Neural crest cell (in vitro differentiated cells): ENCODE data around the gene HELZ2. TPM values are rescaled to one million over a fixed set of nuclear protein-coding genes. Genes with fewer than 3 reads are reported as not detected.

Experiments
- DNase-seq: peaks from one replicate; pipeline ENCODE4 v3.0.0; 2021; ENCODE audit warnings: low read depth, mixed read lengths, low spot score
- H3K27ac Mint-ChIP-seq: one replicate; pipeline ENCODE4 v1.8.0; 2021; ENCODE audit warnings: mild to moderate bottlenecking, mixed read lengths; ENCODE audit not compliant: unreplicated experiment
- H3K27me3 Mint-ChIP-seq: 2 replicates; pipeline ENCODE4 v1.8.0; 2021; ENCODE audit warnings: low read depth, mild to moderate bottlenecking, mixed read lengths
- H3K36me3 Mint-ChIP-seq: 2 replicates; pipeline ENCODE4 v1.8.0; 2021; ENCODE audit warnings: low read depth, mild to moderate bottlenecking, mixed read lengths
- H3K4me1 Mint-ChIP-seq: 2 replicates; pipeline ENCODE4 v1.8.0; 2021; ENCODE audit warnings: mixed read lengths
- H3K4me3 Mint-ChIP-seq: one replicate; pipeline ENCODE4 v1.8.0; 2021; ENCODE audit warnings: mild to moderate bottlenecking, mixed read lengths
- H3K9me3 Mint-ChIP-seq: 2 replicates; pipeline ENCODE4 v1.8.0; 2021; ENCODE audit warnings: mixed read lengths
- total RNA-seq: library from RNA; stranded (reverse); gene quantifications from 2 replicates; pipeline ENCODE4 v1.2.1, GENCODE V29; 2021
- TF ChIP-seq, protein P1 (sequence below): fragments of 200-600 bp; sonication (generic); conservative IDR thresholded peaks from 2 replicates; pipeline ENCODE4 v1.5.0; 2021; ENCODE audit warnings: antibody characterized with exemption, mild to moderate bottlenecking

The HELZ2 gene
- total RNA-seq, 1 donor from 2014 or later = 22.3 TPM

DNA sequence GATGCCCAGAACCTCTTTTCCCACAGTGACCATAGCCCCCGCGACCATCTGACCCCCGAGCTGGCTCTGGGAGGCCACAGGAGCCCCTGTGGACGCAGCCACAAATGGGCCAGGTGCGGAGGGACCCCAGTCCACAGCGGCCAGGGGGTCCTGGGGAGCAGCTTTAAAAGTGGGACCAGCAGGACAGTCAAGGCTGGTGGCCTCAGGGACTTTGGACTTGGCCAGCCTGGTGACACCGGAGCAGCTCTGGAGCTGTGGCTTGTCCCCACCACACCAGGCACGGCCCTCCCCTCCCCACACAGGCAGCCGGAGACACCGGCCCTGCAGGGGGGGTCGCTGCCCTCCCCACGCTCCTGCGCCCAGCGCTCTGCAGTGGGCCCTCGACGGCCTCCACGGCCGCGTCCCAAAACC is 16.6 kb downstream of the HELZ2 start:
- no peak for DNase-seq
- no peak overlapping the region for H3K27ac Mint-ChIP-seq
- H3K27me3 Mint-ChIP-seq = no peaks in the 10 kb centered on the region
- H3K9me3 Mint-ChIP-seq = no peaks in the 10 kb centered on the region
- peaks cover 5% of the 10 kb centered on the region for H3K4me1 Mint-ChIP-seq
- peak overlapping the region; percentile 66 for H3K4me3 Mint-ChIP-seq
- TF ChIP-seq, protein P1, sequence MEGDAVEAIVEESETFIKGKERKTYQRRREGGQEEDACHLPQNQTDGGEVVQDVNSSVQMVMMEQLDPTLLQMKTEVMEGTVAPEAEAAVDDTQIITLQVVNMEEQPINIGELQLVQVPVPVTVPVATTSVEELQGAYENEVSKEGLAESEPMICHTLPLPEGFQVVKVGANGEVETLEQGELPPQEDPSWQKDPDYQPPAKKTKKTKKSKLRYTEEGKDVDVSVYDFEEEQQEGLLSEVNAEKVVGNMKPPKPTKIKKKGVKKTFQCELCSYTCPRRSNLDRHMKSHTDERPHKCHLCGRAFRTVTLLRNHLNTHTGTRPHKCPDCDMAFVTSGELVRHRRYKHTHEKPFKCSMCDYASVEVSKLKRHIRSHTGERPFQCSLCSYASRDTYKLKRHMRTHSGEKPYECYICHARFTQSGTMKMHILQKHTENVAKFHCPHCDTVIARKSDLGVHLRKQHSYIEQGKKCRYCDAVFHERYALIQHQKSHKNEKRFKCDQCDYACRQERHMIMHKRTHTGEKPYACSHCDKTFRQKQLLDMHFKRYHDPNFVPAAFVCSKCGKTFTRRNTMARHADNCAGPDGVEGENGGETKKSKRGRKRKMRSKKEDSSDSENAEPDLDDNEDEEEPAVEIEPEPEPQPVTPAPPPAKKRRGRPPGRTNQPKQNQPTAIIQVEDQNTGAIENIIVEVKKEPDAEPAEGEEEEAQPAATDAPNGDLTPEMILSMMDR = no peak
- peaks cover 3% of the 10 kb centered on the region for H3K36me3 Mint-ChIP-seq

DNA sequence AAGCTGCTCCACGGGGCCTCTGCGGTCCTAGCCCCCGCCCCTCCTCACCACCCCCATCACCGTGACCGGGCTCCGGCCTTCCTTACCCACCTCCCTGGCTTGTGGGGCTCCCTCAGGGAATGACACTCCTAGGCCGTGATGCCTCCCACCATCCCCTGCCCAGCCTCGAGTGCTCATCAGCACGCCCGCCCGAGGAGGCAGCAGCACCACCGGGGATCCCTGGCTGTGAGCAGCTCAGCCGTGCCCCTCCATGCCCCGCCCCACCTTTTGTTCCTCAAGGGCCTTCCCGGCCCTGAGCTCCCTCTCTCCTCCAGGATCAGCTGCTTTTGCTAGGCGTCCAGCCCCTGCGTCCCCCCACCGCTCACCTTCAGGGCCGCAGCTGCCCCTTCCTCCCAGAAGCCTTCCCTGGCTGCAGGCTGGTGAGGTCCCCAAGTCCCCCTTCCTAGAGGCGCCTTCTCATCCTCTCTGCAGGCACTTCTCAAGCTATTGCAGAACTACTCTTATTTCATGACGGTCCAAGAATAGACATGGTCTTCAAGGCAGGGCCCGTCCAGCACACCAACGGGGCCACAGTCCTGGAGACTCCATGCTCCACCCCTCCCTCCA is 17.1 kb downstream of the HELZ2 start:
- Mint-ChIP-seq H3K27ac (no peak overlapping the region), H3K9me3 (no peaks in the 10 kb centered on the region), H3K36me3 (peaks cover 3% of the 10 kb centered on the region), H3K4me3 (peak overlapping the region; percentile 66), H3K27me3 (no peaks in the 10 kb centered on the region), H3K4me1 (peaks cover 5% of the 10 kb centered on the region)
- no peak for DNase-seq
- TF ChIP-seq, protein P1 = no peak

DNA sequence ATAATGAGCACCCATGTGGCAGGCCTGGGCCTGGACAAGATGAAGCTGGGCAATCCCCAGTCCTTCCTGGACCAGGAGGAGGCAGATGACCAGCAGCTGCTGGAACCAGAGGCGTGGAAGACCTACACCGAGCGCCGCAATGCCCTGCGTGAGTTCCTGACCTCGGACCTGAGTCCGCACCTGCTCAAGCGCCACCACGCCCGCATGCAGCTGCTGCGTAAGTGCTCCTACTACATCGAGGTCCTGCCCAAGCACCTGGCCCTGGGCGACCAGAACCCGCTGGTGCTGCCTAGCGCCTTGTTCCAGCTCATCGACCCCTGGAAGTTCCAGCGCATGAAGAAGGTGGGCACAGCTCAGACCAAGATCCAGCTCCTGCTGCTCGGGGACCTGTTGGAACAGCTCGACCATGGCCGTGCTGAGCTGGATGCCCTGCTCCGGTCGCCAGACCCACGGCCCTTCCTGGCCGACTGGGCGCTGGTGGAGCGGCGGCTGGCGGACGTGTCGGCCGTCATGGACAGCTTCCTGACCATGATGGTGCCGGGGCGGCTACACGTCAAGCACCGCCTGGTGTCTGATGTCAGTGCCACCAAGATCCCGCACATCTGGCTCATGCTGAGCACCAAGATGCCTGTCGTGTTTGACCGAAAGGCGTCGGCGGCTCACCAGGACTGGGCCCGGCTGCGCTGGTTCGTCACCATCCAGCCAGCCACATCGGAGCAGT is 18.2 kb downstream of the HELZ2 start:
- Mint-ChIP-seq H3K9me3 (no peaks in the 10 kb centered on the region), H3K4me1 (peaks cover 10% of the 10 kb centered on the region), H3K27me3 (peaks cover 4% of the 10 kb centered on the region), H3K27ac (no peak overlapping the region), H3K4me3 (no peak overlapping the region), H3K36me3 (peaks cover 3% of the 10 kb centered on the region)
- DNase-seq = no peak
- TF ChIP-seq, protein P1 = no peak

DNA sequence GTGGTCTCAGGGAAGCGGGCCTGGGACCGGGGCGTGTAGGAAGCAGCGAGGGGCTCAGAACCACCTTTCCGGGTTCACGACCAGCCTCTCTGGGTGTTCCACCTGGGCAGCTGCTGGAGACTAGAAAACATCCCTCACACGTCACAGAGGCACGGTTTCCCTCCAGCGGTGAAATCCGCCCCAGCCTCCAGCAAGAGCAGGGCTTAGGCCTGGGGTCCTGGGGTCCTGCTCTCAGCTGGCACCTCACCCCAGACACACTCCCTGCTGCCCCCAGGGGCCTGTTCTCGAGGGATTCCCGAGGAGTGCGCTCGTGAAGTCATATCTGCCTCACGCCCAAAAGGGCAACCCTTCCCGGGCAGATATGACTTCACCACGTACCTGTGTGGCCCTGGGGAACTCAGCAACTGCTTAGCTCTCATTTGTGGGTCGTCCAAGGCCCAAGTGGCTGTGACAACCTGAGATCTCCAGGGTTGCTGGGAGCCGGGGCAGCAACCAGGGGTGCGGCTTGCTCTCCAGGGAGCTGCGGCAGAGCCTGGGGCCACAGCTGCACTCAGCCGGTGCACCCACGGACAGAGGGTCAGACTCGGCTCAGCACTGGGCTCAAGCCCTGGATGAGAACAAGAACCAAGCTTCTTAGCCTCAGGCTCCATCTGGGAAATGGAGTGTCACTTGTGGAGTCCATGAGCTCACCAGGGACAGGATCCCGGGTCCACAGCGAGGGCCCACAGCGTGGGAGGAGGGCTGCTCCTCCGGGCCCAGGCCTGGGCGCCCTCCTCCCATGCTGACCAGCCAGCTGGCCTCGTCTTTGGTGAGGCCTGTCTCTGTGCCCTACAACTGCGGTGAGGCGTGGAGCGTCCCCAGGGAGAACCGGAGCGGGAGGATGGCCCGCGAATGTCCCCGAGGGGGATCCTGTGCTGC is 19.4 kb downstream of the HELZ2 start:
- no peaks in the 10 kb centered on the region for H3K9me3 Mint-ChIP-seq
- H3K4me1 Mint-ChIP-seq = peaks cover 10% of the 10 kb centered on the region
- DNase-seq = no peak
- peaks cover 4% of the 10 kb centered on the region for H3K27me3 Mint-ChIP-seq
- TF ChIP-seq, protein P1 = no peak
- peak overlapping the region; percentile 75 for H3K4me3 Mint-ChIP-seq
- no peaks in the 10 kb centered on the region for H3K36me3 Mint-ChIP-seq
- H3K27ac Mint-ChIP-seq = no peak overlapping the region

DNA sequence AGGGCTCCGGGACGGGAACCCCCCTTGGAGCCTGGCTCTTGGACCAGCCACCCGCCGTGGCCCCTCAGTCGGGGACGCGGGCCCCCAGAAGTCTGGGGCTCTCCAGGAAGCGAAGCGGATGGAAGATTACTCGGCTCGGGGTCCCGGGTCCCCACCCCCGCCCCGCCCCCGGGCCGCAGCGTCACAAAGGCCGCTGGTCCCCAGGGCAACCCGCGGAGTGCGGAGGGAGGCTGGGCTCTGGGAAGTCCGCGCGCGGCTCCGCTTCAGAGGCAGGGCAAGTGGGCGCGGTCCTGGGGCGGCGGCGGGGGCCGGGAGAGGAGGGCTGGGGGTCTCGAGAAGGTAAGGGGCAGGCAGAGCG is 20.1 kb downstream of the HELZ2 start, which contains the start of gene FNDC11:
FNDC11 (plus strand) TSS at position 227 of the 358 bp plus-strand sequence. CDS start 1,505 bp downstream, outside the sequence.
- H3K4me3 Mint-ChIP-seq = peak within 1 kb of the TSS; percentile 75
- no peak within 1 kb of the TSS for H3K27ac Mint-ChIP-seq
- H3K36me3 Mint-ChIP-seq = no peaks in the 10 kb centered on the region
- TF ChIP-seq, protein P1 = no peak
- H3K27me3 Mint-ChIP-seq = peaks cover 4% of the 10 kb centered on the region
- no peaks in the 10 kb centered on the region for H3K9me3 Mint-ChIP-seq
- peaks cover 10% of the 10 kb centered on the region for H3K4me1 Mint-ChIP-seq
- peak; percentile 55 for DNase-seq
